ENCODE data around the gene ABO.

Gene ABO

GRCh38 chr9:133262226-133262625, 12.8 kb downstream of the ABO start:
- no peak for DNase-seq (ENCODE audit: low spot score)
- in situ Hi-C loops (cut with MboI; ENCODE audit: low sequenced_read_pairs, unreplicated experiment) = no loop called here
- no peak for TF ChIP-seq CTCF (IDR thresholded peaks at IDR 0.05; ENCODE audit: borderline replicate concordance, control extremely low read depth, extremely low read depth, insufficient read depth, missing control alignments)

- TF ChIP-seq CTCF (IDR thresholded peaks at IDR 0.05; ENCODE audit: borderline replicate concordance, control extremely low read depth, extremely low read depth, insufficient read depth, missing control alignments) = no peak
- DNase-seq (ENCODE audit: low spot score) = no peak
- in situ Hi-C loops (cut with MboI; ENCODE audit: low sequenced_read_pairs, unreplicated experiment) = no loop called here
Observed at GRCh38 chr9:133261753-133262120, 13.3 kb downstream of the ABO start.

- in situ Hi-C loops (cut with MboI; ENCODE audit: low sequenced_read_pairs, unreplicated experiment) = no loop called here
- no peak for TF ChIP-seq CTCF (IDR thresholded peaks at IDR 0.05; ENCODE audit: borderline replicate concordance, control extremely low read depth, extremely low read depth, insufficient read depth, missing control alignments)
- no peak for DNase-seq (ENCODE audit: low spot score)
Observed at GRCh38 chr9:133261103-133261752, 13.8 kb downstream of the ABO start.

- no peak for DNase-seq (ENCODE audit: low spot score)
- in situ Hi-C loops (cut with MboI; ENCODE audit: low sequenced_read_pairs, unreplicated experiment) = no loop called here
- no peak for TF ChIP-seq CTCF (IDR thresholded peaks at IDR 0.05; ENCODE audit: borderline replicate concordance, control extremely low read depth, extremely low read depth, insufficient read depth, missing control alignments)
Observed at GRCh38 chr9:133260334-133261102, 14.5 kb downstream of the ABO start.

GRCh38 chr9:133258061-133259015, 16.7 kb downstream of the ABO start:
- no peak for DNase-seq (ENCODE audit: low spot score)
- in situ Hi-C loops (cut with MboI; ENCODE audit: low sequenced_read_pairs, unreplicated experiment) = no loop called here
- no peak for TF ChIP-seq CTCF (IDR thresholded peaks at IDR 0.05; ENCODE audit: borderline replicate concordance, control extremely low read depth, extremely low read depth, insufficient read depth, missing control alignments)

GRCh38 chr9:133257465-133257956, 17.5 kb downstream of the ABO start:
- no peak for DNase-seq (ENCODE audit: low spot score)
- TF ChIP-seq CTCF (IDR thresholded peaks at IDR 0.05; ENCODE audit: borderline replicate concordance, control extremely low read depth, extremely low read depth, insufficient read depth, missing control alignments) = no peak
- in situ Hi-C loops (cut with MboI; ENCODE audit: low sequenced_read_pairs, unreplicated experiment) = no loop called here

Measured in GM13976 (cell line).